Activated T-helper 1 cell treated with Interleukin-2 at 50 U/mL for 16 hours (primary cell): Measurements from ENCODE around the gene DDX10.

Experiments
- DNase-seq: peaks from one replicate; pipeline ENCODE4 v3.0.0-alpha.2; 2020; ENCODE audit warnings: low read depth

DDX10 gene

GRCh38 chr11:108938604-108939003, 273.7 kb downstream of the DDX10 start:
- no peak for DNase-seq

GRCh38 chr11:108939135-108939534, 274.3 kb downstream of the DDX10 start:
- DNase-seq, result no peak

GRCh38 chr11:108943853-108944252, 279.0 kb downstream of the DDX10 start:
- no peak for DNase-seq

- DNase-seq, result no peak
These were observed 279.8 kb downstream of the DDX10 start for GRCh38 chr11:108944471-108945178.

GRCh38 chr11:108945341-108945740, 280.5 kb downstream of the DDX10 start:
- DNase-seq, result no peak

GRCh38 chr11:108947654-108948570, 283.0 kb downstream of the DDX10 start:
- DNase-seq, result no peak

GRCh38 chr11:108958368-108959104, 293.7 kb downstream of the DDX10 start:
- DNase-seq, result no peak

GRCh38 chr11:108959105-108959761, 294.4 kb downstream of the DDX10 start:
- DNase-seq, result no peak

GRCh38 chr11:108959874-108960273, 295.0 kb downstream of the DDX10 start:
- no peak for DNase-seq

- DNase-seq, result no peak
These were observed 295.6 kb downstream of the DDX10 start for GRCh38 chr11:108960501-108960900.

GRCh38 chr11:108961095-108961494, 296.2 kb downstream of the DDX10 start:
- no peak for DNase-seq

GRCh38 chr11:108963118-108963517, 298.2 kb downstream of the DDX10 start:
- no peak for DNase-seq

- DNase-seq, result no peak
These were observed 300.6 kb downstream of the DDX10 start for GRCh38 chr11:108965306-108966001.

- DNase-seq, result no peak
These were observed 301.3 kb downstream of the DDX10 start for GRCh38 chr11:108966206-108966605.

- no peak for DNase-seq
These were observed 302.1 kb downstream of the DDX10 start for GRCh38 chr11:108966978-108967377.

- DNase-seq, result no peak
These were observed 302.7 kb downstream of the DDX10 start for GRCh38 chr11:108967571-108967970.

GRCh38 chr11:108970221-108970991, 305.5 kb downstream of the DDX10 start:
- no peak for DNase-seq

- no peak for DNase-seq
These were observed 308.7 kb downstream of the DDX10 start for GRCh38 chr11:108973402-108974162.

- DNase-seq, result no peak
These were observed 310.2 kb downstream of the DDX10 start for GRCh38 chr11:108975026-108975425.

GRCh38 chr11:108975641-108976071, 310.8 kb downstream of the DDX10 start:
- DNase-seq, result no peak
